HL-60/S4 (cell line): ENCODE data around the gene TLX2.

ENCODE experiments used
- in situ Hi-C: fragments of 300-500 bp; cut with MboI; formaldehyde crosslinking; loops from 2 replicates; pipeline ENCODE4 v1.14.3; 2022; ENCODE audit warnings: low sequenced_read_pairs

TLX2 gene

DNA sequence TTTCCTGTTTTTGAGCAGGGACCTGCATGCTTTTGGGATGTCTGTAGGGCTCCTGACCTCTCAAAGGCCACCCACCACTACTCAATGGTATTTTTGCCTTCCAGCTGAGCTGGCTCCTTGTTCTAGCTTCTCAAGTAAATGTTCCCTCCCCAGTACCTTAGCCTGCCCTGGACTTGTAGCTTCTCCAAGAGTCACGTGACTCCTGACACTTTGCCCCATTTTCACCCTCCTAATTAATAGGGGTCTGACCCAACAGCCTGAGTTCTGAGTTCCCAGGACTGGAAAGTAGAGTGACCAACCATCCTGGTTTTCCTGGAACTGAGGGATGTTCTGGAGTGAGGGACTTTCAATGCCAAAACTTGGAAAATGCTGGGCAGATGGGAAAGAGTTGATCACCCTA, 18.8 kb upstream of the TLX2 start:
- in situ Hi-C loops = no loop called here

DNA sequence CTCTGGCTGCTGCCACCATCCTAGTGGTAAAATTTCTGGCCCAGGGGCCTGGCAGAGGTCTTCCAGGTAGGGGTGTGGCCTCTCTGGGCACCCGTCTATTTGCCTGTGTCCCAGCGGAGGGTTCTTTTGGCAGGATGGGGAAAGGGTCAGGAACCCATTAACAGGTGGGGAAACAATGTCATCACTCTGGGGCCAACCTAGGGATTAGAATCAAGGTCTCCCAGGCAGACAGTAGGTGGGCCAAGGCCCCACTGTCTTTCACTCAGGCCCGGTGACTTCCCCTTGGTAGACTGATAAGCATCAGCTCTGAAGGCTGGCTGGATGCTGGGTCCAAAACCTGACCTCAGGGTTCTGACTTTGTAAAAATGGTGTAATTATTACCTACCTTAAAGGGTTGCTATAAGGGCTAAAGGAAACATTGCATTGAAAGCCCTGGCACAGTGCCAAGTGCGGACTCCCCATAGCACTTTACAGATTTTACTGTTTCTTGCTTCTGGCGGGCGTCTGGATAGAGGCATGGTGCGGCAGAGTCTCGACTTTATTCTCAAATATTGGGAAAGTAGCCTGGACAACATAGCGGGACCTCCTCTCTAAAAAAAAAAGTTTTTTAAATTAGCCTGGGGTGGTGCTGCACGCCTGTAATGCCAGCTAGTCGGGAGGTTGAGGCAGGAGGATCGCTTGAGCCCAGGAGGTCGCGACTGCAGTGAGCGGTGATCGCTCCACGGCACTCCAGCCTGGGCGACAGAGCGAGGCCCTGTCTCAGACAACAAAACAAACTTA, 17.1 kb upstream of the TLX2 start:
- in situ Hi-C loops = no loop called here

DNA sequence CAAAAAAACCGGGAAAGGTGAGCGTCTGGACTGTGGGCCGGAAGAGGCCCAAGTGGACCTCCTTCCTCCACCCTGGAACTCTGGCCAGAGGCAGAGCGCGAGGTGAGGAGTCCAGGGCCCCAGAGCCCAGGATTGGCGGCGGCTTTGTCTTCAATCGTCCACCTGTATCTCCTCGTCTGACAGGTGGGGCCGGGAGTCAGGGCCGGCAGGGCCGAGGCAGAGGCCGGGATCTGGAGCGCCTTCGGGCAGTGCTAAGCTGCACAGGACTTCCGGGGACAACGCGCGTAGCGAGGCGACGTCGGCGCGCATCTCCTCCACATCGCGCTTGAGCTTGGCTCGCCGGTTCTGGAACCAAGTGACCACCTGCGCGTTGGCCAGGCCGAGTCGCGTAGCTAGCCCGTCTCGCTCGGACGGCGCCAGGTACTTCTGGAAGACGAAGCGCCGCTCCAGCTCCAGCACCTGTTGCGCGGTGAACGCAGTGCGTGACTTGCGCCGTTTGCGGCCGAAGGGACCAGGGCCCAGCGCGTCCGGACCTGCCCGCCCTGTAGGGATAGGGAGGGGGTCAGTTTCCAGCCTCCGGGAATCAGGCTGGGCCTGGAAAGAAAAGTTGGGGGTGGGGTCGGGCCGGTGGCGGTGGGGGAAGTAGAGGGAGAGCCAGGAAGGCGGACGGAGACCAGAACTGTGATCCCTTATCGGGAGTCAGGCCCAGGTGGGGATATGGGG, 16.3 kb upstream of the TLX2 start:
- in situ Hi-C loops = no loop called here

DNA sequence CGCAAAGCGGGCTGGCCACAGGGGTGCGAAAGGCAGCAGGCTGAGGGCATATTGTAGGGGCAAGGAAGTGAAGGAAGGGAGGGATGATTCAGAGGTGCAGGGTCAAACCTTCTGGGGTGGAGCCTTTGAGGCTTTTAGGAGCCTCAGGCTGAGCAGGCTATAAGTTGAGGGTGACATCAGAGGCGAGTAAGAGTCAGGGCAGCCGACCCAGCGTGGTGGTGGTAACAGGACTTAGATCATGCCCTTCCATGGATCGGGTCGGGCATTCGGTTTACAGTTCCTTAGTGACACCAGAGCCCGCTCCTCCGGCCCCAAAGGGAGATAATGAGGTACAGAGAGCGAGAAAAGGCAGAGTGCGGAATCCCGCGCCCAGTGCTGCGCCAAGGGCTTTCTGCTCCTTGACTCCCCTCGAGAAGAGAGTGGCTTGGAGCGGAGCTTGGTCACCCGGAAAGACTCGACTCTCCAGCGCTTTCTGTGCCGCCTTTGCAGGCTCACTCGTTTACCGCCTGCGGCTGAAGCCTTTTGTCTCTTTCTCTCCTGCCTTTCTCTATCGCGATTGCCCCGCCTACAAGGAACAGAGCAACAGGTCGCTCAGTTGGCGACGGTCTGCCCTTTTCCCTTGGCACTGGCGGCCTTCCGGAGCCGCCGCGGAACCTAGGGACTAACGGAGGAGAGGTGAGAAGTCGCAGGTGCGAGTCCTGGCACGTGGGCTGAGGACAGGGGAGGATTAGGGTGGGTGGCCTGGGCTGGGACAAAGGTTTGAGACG, 15.6 kb upstream of the TLX2 start:
- in situ Hi-C loops = no loop called here

DNA sequence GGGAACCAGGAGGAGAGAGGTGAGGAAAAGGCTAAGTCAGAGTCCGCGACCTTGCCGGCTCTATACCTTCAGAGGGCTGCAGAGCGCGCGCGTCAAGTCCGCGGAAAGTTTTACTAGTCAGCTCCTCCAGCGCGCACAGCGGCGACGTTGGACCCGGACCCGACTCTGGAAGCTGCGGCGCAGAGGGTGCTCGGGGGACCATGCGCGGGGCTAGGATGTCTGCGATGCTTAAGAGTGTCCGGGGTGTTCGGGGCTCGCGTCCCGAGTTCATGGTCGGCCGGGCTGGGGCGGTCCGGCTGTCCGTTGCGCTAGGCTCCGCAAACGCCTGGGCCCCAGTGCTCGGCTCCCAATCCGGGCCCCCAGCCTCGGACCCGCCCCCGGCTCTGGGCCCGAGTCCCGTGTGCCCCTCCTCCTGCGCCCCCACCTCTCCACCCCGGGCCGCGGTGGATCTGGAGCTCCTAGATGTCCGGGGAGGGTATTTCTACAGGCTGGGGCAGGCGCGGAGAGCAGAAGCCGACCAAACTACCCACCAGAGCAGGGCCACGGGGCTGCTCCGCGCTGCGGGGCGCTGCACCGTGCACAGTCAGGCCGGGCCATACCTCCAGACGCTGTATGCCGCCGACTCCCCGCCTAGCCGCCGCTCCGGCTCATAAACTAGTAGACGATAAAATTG, 14.8 kb upstream of the TLX2 start, which contains the start of gene LBX2:
LBX2 (minus strand) TSS at position 337 of the 673 bp plus-strand sequence; CDS start at position 271, 66 bp downstream.
- in situ Hi-C loops = no loop called here

DNA sequence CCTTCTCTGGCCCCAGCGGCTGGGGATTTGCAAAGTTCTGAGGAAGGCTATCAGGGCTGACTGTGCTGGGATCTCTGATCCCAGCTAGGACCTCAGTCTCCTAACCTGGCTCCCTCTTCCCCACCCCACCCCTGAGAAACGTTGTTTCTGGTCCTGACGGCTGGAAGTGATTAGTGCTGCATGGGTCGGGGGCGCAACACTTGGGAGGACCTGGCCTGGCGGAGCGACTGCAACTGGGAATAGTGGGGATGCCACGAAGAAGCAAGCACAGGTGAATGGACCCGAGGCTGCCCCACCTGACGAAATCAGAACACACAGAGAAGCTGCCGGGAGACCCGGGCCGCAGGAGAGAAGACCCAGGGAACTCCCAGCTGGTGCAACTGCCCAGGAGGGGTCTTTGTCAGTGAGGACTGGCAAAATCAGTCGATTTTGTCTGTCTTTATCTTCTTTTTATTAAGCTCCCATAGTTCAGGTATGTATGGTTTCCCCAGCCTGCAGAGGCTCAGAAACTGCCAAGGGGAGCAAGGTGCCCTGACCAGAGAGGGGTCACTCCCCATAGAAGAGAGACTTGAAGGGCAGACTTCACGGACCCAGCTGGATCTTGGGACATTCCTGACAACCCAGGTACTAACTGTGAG, 14.2 kb upstream of the TLX2 start:
- in situ Hi-C loops = no loop called here

DNA sequence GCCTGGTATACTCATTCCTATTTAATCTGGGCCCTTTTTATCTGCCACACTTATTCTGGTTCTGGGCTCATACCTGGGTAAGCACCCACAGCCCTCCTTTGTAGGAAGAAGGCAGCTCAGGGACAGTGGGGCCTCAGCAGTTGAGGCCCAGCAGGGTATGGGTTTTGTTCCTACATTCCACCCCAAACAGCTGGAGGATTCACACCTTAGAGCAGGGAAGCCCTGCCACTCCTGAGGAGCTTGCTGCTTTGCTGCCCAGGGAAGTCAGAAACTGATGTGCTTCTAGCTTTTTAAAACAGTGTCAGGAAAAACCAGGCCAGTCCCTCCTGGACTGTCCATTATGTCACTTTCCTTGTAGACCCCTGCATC, 13.7 kb upstream of the TLX2 start:
- in situ Hi-C loops = no loop called here

DNA sequence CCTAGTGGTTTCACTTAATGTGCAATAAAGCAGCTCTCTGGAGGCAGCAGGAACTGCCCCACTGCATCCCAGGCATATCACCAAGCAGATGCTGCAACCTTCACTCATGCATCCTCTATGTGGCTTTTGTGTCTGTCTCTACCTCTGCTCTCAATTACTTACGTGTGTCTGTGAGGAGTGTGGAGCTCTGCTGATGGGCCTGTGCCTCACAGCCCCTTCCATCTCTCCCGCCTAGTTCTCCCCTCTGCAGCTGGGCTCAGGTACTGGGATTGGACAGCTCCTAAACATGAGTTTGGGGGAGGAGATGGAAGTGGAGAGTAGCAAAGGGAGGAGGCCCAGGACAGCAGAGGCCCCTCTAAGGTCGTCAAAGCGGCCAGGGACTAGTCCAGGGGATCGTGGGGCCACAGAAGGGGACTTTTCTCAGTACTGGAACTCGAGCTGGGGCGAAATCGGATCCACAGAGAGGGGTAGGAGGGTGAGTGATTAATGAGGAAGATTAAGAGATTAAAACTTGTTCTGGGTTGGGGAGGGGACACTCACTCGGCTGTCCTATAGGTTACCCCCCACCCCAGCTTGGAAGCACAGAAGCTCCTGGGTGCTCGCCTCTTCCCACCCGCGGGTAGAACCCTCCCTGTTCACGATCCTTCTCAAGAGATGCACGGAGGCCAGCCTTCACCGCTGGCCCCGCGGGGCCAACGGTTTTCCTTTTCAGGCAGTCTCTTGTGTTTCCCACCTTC, 12.7 kb upstream of the TLX2 start:
- in situ Hi-C loops = no loop called here

DNA sequence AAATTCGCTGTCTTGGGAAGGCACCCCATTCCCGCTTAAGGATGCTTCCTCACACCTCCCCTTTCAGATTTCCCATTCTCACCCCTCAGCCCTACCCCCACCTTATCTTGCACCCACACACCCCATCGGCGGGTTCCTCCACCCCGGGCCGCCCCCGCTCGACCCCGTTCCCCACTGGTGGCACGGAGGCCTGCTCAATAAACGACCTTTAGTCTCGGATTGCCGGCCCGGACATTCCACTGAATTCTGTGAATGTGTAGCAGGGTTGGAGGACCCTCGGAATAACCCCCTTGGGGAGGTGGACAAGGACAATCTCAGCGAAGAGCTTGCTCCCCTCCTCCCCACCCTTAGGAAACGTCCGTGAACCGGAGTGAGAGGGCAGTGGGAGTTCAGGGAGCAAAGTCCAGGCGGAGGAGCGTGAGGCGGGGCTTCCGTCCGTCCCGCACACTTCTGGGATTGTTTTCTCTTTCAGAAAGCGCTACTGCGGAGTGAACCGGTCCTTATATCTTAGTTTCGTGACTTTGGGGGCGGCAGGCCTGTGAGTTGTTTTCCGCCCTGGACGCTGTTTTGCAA, 12.0 kb upstream of the TLX2 start:
- in situ Hi-C loops = no loop called here

DNA sequence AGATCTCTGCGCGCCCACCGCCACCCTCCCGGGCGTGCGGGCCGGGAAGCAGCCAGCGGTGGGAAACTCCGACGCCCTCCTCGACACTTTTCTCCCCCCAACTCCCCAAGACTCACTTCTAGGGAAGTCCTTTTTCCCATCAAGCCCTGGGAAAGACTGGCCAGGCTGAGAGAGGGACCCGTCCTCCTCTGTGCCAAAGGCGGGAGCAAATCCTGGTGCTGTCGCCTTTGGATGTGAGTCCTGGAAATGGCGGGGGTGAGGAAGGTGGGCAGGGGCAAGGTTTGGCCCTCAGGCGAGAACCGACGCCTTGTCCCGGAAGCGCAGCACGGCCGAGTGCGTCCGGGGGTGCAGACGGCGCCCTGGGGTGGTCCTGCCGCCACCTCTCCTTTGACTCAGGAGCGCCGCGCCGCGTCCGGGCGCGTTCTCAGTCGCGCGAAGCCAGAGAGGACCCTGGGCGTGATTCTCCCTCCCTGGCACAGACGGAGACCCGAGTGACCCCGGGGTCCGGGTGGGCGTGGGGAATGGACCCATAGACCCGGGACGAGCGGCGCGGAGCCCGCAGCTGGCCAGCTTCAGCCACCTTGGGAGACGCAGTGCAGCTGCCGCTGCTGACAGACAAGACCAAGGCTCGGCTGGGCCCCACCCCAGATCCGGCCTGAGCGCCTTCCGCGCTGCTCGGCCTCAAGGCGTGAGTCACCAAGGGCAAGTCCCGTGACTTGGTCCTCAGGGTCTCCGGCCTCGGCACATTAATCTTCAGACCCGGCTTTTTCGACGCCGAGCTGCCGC, 11.3 kb upstream of the TLX2 start:
- in situ Hi-C loops = no loop called here

DNA sequence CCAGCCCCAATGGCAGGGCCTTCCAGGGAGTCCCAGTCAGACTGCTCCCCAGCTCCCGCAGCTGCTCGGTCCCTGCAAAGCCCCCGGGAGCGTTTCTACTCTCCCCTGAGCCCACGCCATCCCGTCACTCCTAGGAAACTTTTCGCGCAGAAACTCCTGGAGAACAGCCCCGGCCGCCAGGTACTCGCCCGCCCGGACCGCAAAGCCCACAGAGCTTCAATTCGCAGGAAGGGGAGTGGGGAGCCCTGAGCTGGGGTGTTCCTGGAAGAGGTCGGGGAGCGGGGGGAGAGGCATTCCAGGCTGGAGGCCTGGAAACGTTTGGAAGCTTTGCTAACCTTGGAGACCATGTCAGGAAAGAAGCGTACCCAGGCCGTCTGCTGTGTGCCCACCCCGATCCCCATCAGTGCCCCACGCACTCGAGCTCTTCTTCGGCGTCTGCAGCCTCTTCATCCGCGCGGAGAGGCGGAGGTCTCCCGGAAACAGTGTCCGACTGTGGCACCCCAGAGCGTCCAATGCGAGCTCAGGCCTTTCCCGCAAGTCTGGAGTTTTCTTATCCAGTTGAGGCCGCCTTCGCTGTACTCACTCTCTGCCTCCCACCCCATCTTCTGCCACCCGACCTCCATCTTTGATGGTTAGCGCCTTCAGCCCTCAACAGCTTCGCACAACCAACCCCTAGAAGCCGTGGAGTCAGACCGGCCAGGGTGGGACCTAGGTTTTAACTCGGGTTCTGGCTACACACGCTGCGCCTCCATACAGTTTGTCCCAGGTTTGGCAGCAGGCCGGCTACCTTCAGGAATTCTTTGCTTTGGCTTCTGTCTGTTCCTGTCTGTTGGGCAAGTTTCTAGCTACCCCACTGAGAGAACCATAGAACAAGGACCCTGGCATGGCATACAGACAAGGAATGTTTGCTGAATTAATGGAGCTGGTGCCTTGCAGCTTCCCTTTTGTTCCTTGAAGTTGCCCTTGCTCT, 10.5 kb upstream of the TLX2 start:
- in situ Hi-C loops = no loop called here

DNA sequence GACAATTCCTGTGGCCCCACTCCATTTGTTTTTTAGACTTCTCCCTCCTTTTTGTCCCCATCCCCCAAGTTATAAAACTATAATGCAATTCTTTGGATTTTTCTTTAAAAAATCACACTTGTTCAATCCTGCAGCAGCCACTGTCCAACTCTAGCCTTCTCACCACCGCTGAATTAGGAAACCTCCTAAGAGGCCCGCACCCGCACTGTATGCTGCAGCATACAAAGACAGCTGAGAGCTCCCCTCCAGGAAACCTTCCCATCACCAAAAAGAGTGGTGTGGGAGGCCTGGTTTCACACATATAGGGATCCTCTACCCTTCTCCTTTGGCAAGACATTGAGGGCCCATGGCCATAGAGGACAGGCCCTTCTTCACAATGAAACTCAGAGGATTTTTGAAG, 9.7 kb upstream of the TLX2 start:
- in situ Hi-C loops = no loop called here

DNA sequence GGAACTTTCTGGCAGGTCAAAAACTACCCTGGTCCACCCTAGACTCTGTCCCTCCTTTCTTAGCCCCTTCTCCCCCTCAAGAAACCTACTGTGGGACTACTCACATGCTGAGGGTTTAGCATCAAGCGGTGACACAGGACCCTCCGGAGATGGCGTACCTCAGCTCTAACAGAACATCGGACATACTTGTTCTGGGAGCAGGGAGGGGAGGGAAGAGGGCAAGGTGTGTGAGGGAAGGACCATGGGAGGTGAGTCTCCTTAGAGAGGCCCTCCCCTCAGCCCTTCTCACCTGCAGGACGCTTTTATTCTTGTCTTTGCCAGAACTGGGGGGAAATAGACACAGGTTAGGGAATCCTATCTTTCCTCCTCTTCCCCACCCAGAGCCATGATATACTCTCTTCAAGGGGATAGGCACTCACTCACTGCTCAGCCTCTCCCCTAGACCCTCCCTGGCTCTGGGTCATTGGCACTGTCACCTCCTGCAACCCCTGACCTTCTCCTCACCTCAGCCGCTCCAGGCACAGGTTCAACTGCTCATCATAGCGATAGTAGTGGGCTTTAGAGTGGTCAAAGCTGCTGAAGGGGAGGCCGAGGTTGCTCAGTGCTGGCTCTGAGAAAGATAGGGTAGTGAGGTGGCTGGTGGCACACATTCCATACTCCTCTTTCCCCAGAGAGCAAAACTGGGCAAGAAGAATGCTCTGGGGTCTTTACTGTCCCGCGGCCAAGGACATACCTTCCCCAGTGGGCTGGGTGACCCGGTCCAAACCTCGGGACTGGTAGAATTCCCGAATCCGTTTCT, 8.6 kb upstream of the TLX2 start:
- in situ Hi-C loops = no loop called here

DNA sequence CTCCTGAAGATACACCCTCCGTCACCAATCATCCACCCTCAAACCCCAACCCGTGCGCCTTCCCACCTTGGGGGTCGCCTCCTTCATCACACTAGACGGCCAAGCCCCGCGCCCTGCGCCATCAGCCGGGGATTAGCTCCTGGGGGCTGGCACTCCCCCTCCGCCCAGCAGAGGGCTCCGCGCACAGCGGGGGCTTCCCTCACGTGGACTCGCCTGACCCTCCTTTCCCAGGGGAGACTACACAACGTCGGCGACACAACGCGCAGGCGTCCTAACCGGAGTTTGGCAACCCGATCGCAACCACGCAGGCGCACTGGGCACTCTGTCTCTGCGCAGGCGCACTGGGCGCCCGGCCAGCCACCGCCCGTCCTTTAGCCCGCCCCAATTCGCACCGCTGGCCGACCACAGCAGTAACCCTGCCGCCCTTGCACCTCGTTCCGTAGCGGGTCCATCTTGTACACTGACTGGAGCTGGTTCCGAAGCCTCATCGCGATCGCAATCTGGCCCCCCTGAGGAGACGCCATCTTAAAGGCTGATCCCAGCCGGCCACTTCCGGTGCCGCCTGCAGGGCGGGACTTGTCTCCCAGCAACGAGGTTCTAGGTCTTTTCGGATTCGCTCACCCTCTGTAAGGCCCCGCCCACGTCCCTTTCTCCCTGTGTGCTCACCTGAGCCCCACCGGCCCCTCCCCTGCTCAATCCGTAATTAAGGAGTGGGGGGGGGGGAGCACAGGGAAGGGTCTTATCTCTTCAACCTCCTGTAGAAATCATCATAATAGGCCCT, 6.9 kb upstream of the TLX2 start, which contains the start of gene PCGF1:
PCGF1 (minus strand) TSS at position 551 of the 781 bp plus-strand sequence; CDS start at position 524, 27 bp downstream.
- in situ Hi-C loops = no loop called here

DNA sequence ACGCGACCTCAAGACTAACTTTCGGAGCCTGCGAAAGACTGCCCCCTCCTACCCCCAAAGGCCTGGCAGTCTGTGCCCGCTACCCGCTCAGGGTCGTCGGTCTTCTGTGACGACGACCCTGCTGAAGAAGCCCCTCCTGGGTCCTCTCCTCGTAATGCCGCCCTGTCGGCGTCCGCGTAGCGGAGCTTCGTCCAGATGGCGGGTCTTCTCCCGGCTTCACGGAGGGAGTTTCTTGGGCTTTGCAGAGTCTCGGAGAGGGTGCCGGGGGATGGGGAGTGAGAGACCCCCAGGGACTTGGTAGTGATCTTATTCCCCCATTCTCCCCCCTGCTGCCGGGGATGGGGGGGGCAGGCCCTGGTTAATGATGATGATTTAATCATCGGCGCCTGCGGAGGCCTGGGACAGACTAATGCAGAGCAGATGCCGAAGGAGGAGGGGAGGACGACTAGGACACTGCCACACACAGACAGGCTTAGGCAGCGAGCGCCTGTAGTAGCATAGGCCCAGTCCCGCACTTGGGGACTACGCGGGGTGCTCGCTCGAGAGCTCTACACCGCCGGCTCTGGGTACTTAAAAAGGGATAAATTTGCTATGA, 6.2 kb upstream of the TLX2 start:
- in situ Hi-C loops = no loop called here

DNA sequence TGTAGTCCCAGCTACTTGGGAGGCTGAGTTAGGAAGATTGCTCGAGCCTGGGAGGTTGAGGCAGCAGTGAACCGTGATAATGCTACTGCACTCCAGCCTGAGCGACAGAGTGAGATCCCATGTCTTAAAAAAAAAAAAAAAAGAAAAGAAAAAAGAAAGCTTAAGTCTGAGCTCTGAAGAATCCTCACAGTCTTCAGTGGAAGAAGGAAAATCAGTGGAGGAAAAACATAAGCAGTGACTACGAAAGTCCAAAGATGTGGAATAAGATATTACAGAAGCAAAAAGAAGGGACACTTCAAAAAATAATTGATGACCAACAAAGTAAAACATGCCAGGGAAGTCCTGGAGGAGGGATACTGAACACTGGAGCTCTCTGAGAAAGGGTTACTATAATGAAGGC, 4.0 kb upstream of the TLX2 start:
- in situ Hi-C loops = no loop called here
